Measurements from ENCODE around the gene L1CAM. TPM values are rescaled to one million over a fixed set of nuclear protein-coding genes. Genes with fewer than 3 reads are reported as not detected.

L1CAM gene
- total RNA-seq, 1 donor from 2014 or later: 11.0 TPM

DNA sequence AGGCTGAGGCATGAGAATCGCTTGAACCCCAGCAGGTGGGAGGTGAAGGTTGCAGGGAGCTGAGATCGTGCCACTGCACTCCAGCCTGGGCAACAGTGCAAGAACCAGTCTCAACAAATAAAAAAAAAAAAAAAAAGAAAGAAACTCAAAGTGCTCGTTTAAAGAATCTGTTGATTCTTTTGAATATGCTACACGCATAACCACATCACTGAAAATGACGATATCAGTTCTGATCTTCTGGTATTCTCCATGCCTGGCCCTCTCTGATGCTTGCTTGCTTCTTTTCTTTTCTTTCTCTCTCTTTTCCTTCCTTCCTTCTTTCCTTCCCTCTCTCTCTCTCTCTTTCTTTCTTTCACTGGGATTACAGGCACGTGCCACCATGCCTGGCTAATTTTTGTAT lies 25.8 kb upstream of the L1CAM start:
- POLR2A ChIA-PET: interaction anchor here (1.0 kb wide), 1 partner anchor 15 kb away, joined by 6 read pairs; the partner anchor contains the start of gene ARHGAP4
- DNase-seq: no peak

DNA sequence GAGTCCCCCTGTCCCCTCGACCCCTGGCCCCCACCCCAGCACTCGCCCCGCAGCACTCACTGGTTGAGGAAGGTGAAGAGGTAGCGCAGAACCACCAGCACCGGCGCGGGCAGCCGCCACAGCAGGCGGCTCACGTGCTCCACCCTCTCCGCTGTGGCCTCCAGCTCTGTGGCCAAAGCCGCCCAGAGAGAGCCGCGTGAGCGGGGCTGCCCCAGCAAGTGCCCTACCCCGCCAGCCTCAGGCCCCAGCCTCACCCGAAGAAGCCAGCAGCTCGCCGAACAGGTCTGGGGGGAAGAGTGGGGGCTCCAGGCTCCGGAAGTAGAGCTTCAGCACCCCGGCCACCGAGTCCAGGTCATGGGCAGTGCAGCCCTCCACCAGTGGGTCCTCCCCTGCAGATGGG lies 24.5 kb upstream of the L1CAM start:
- no peaks in the 10 kb centered on the region for H3K9me3 Mint-ChIP-seq
- DNase-seq: no peak
- POLR2A ChIA-PET: interaction anchor here (0.6 to 1.5 kb wide), 4 partner anchors 13 to 953 kb away, joined by 3 to 7 read pairs (median 6); partner anchors contain the start of gene ARHGAP4

More for the DNA sequence above, 25.8 kb upstream of the L1CAM start:
- CTCF ChIA-PET: no interaction called here
- Mint-ChIP-seq H3K4me1 (no peaks in the 10 kb centered on the region), H3K9me3 (no peaks in the 10 kb centered on the region), H3K4me3 (no peak overlapping the region), H3K36me3 (ENCODE audit: low read depth) (peaks cover 40% of the 10 kb centered on the region), H3K27me3 (no peaks in the 10 kb centered on the region), H3K27ac (peak overlapping the region; percentile 12)
- ATAC-seq (ENCODE audit: low read depth): no peak
- intact Hi-C loops (cut with micrococcal nuclease): no loop called here
- TF ChIP-seq, protein P1, sequence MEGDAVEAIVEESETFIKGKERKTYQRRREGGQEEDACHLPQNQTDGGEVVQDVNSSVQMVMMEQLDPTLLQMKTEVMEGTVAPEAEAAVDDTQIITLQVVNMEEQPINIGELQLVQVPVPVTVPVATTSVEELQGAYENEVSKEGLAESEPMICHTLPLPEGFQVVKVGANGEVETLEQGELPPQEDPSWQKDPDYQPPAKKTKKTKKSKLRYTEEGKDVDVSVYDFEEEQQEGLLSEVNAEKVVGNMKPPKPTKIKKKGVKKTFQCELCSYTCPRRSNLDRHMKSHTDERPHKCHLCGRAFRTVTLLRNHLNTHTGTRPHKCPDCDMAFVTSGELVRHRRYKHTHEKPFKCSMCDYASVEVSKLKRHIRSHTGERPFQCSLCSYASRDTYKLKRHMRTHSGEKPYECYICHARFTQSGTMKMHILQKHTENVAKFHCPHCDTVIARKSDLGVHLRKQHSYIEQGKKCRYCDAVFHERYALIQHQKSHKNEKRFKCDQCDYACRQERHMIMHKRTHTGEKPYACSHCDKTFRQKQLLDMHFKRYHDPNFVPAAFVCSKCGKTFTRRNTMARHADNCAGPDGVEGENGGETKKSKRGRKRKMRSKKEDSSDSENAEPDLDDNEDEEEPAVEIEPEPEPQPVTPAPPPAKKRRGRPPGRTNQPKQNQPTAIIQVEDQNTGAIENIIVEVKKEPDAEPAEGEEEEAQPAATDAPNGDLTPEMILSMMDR (IDR thresholded peaks at IDR 0.05): no peak

DNA sequence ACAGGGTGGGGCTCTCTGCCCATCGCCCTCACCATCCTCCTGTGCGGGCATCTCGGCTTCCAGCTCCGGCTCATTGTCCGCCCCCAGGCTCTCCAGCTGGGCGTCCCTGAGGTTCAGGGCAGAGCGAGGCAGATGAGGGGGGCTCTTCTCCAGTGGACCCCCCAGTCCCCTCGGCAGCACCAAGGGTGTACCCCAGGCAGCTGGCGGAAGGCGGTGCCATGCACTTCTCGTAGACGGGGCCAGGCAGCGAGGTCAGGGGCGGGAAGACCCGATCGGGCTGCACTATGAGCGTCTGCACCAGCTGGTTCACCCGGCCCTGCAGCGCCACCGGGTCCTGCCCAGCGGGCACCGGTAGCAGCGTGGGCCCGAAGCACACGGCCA lies 24.0 kb upstream of the L1CAM start:
- POLR2A ChIA-PET: interaction anchor here (1.5 kb wide), 1 partner anchor 13 kb away, joined by 5 read pairs; no protein-coding TSS in a partner anchor
- intact Hi-C loops (cut with micrococcal nuclease): no loop called here
- no peak overlapping the region for H3K4me3 Mint-ChIP-seq
- H3K27ac Mint-ChIP-seq: no peak overlapping the region
- DNase-seq (no peak), ATAC-seq (ENCODE audit: low read depth) (no peak)
- peaks cover 28% of the 10 kb centered on the region for H3K36me3 Mint-ChIP-seq (ENCODE audit: low read depth)
- no peaks in the 10 kb centered on the region for H3K9me3 Mint-ChIP-seq
- no peaks in the 10 kb centered on the region for H3K27me3 Mint-ChIP-seq
- TF ChIP-seq, protein P1 (IDR thresholded peaks at IDR 0.05): no peak
- H3K4me1 Mint-ChIP-seq: peaks cover 1% of the 10 kb centered on the region
- CTCF ChIA-PET: no interaction called here

More for the DNA sequence above, 24.5 kb upstream of the L1CAM start:
- H3K27me3 Mint-ChIP-seq: no peaks in the 10 kb centered on the region
- H3K4me3 Mint-ChIP-seq: no peak overlapping the region
- no peaks in the 10 kb centered on the region for H3K4me1 Mint-ChIP-seq
- ATAC-seq (ENCODE audit: low read depth): no peak
- peaks cover 31% of the 10 kb centered on the region for H3K36me3 Mint-ChIP-seq (ENCODE audit: low read depth)
- CTCF ChIA-PET: interaction anchor here (1.1 kb wide), 1 partner anchor 37 kb away, joined by 3 read pairs; no protein-coding TSS in a partner anchor
- H3K27ac Mint-ChIP-seq: no peak overlapping the region
- TF ChIP-seq, protein P1 (IDR thresholded peaks at IDR 0.05): no peak
- intact Hi-C loops (cut with micrococcal nuclease): no loop called here

DNA sequence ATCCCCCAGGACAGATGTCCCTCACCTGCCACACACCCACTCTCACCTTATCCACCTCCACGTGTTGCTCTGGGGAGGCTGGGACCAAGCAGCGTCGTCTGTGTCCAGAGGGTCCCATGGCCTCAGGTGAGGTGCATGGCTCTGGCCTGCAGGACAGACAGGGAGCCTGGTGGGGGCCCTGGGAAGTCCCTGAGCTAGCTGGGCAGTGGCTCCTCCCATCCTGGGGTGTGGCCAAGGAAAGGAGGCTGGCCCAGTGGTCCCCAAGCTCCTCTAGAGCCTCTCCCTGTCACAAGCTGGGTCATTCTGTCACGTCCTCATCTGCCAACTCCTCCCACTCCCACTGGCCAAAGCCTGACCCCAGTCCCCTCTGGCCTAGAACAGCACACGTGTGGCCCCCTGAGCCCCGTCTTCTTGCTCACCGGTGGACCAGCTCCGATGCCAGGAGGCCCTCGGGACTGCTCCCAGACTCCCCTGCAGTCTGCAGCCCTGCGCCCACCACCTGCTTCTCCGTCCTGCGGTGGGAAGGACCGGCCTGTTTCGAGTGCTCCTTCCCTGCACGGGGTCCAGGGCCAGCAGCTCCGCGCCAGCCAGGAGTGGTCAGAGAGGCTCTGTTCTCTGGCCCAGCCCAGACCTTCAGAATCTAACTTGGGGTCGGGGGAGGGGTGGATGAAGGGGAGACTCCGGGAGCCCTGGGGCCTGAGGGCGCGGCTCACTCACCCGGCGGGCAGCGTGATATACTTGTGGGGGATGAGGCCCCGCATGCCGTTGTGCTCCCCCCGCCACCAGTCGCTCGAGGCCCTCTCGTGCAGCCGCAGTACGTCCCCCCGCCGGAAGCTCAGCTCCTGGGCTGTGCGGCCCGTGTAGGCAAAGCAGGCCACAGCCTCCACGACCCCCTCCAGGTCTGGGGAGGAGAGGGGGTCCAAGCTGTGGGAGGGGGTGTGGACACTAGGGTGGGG lies 23.3 kb upstream of the L1CAM start:
- intact Hi-C loops (cut with micrococcal nuclease): no loop called here
- DNase-seq (no peak), ATAC-seq (ENCODE audit: low read depth) (peak; percentile 56)
- ChIA-PET CTCF (no interaction called here), POLR2A (interaction anchor here (1.0 to 1.2 kb wide), 2 partner anchors 14 to 16 kb away, joined by 3 read pairs; no protein-coding TSS in a partner anchor)
- Mint-ChIP-seq H3K9me3 (no peaks in the 10 kb centered on the region), H3K27ac (no peak overlapping the region), H3K27me3 (no peaks in the 10 kb centered on the region), H3K4me3 (no peak overlapping the region), H3K36me3 (ENCODE audit: low read depth) (peaks cover 22% of the 10 kb centered on the region), H3K4me1 (peaks cover 5% of the 10 kb centered on the region)
- TF ChIP-seq, protein P1 (IDR thresholded peaks at IDR 0.05): no peak

DNA sequence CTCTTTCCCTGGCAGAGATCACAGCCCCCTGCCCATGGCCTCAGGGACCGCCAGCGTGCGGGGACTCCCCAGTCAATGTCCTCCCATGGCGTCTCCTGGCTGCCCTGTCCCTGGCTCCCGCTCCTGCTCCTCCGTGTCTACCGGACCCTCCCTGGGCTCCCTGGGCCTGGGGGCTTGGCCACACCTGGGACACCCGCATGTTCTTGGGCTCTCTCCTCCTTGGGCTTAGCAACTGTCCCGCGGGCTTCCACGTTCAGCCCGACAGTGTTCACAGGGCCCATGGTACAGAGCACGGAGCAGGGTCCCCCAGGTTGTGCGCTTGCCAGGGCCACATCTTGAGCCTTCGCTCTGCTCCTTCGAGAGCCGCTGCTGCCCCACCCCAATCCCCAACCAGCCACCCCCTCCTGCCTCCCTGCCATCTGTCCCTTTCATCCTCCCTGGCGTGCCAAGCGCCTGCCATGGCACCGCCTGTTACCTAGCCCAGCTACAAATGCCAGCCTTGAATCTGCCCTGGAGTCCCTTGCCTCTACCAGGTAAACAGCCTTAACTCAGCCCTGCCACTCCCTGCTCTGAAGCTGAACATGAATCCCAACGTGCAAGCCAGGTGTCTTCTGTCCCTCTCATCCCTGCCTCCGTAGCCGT lies 22.4 kb upstream of the L1CAM start:
- peaks cover 15% of the 10 kb centered on the region for H3K4me1 Mint-ChIP-seq
- H3K4me3 Mint-ChIP-seq: no peak overlapping the region
- intact Hi-C loops (cut with micrococcal nuclease): no loop called here
- ATAC-seq (ENCODE audit: low read depth) (no peak), DNase-seq (no peak)
- ChIA-PET POLR2A (interaction anchor here (1.0 to 1.2 kb wide), 3 partner anchors 15 to 149 kb away, joined by 3 read pairs; no protein-coding TSS in a partner anchor), CTCF (no interaction called here)
- TF ChIP-seq, protein P1 (IDR thresholded peaks at IDR 0.05): no peak
- no peaks in the 10 kb centered on the region for H3K27me3 Mint-ChIP-seq
- H3K36me3 Mint-ChIP-seq (ENCODE audit: low read depth): peaks cover 18% of the 10 kb centered on the region
- H3K9me3 Mint-ChIP-seq: no peaks in the 10 kb centered on the region
- no peak overlapping the region for H3K27ac Mint-ChIP-seq
